GM18867 (cell line): ENCODE data around the gene ZNF618.

Experiments used
- ATAC-seq: cut with Tn5 transposase; IDR thresholded peaks from one replicate; pipeline ENCODE4 v1.9.1; 2021; ENCODE audit warnings: mild to moderate bottlenecking, moderate library complexity; ENCODE audit not compliant: unreplicated experiment

The ZNF618 gene

GRCh38 chr9:114092336-114092735 is 216.2 kb downstream of the ZNF618 start:
- no peak for ATAC-seq

- no peak for ATAC-seq
Measured at GRCh38 chr9:114093031-114093471, 216.9 kb downstream of the ZNF618 start.

GRCh38 chr9:114093761-114094505 is 217.8 kb downstream of the ZNF618 start:
- ATAC-seq = no peak

- no peak for ATAC-seq
Measured at GRCh38 chr9:114094971-114095370, 218.9 kb downstream of the ZNF618 start.

GRCh38 chr9:114096041-114096511 is 220.0 kb downstream of the ZNF618 start:
- ATAC-seq = no peak

GRCh38 chr9:114096866-114097612 is 220.9 kb downstream of the ZNF618 start:
- ATAC-seq = no peak

GRCh38 chr9:114097613-114098020 is 221.5 kb downstream of the ZNF618 start:
- ATAC-seq = no peak

- ATAC-seq = no peak
Measured at GRCh38 chr9:114098021-114098935, 222.2 kb downstream of the ZNF618 start.

- ATAC-seq = no peak
Measured at GRCh38 chr9:114098936-114099668, 223.0 kb downstream of the ZNF618 start, which contains the start of gene KIF12. TSS of gene KIF12 (minus strand) at chr9:114099292. CDS start at chr9:114099276, 16 bp downstream.

GRCh38 chr9:114099669-114100270 is 223.7 kb downstream of the ZNF618 start:
- no peak for ATAC-seq

GRCh38 chr9:114100536-114100935 is 224.4 kb downstream of the ZNF618 start:
- ATAC-seq = no peak

- ATAC-seq = no peak
Measured at GRCh38 chr9:114102484-114102883, 226.4 kb downstream of the ZNF618 start.

- ATAC-seq = no peak
Measured at GRCh38 chr9:114105236-114105635, 229.1 kb downstream of the ZNF618 start.
